Stimulated activated CD4-positive, alpha-beta T cell treated with anti-CD3 and anti-CD28 coated beads, Interleukin-1b, Interleukin-23, amount 100 ng/mL, for 48 hours (primary cell): ENCODE data around the gene RGS16.
"Not testable (repeated sequence)": the region's sequence is repeated elsewhere in the genome, so short reads cannot be mapped to it uniquely, and the experiment has no call there.

Experiments
- DNase-seq: peaks from one replicate; pipeline ENCODE4 v3.0.0-alpha.2; 2020

RGS16 gene

GRCh38 chr1:182604175-182605164, at the start of gene RGS16:
Gene RGS16 (minus strand): TSS chr1:182604389. CDS start chr1:182604259, 130 bp downstream.
- peak; percentile 95 for DNase-seq

DNA sequence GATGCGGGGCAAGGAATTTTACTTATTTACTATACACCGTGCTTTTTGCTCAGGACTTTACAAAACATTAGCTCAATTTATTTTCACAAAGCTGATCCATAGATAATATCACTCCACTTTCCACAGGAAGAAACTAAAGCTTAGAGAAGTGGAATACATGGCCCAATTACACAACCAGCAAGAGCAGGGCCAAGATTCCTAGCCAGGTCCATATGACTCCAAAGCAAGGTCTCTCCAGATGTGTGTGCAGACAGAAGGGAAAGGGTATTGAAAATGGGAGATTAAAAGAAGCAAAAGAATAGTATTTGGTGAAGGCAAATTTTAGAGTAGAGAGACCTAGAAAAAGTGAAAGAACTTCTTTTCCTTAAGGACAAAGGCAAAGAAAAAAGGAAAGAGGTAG, 49.8 kb upstream of the RGS16 start:
- no peak for DNase-seq

- DNase-seq: no peak
Observed at GRCh38 chr1:182652933-182653332, 48.7 kb upstream of the RGS16 start.

DNA sequence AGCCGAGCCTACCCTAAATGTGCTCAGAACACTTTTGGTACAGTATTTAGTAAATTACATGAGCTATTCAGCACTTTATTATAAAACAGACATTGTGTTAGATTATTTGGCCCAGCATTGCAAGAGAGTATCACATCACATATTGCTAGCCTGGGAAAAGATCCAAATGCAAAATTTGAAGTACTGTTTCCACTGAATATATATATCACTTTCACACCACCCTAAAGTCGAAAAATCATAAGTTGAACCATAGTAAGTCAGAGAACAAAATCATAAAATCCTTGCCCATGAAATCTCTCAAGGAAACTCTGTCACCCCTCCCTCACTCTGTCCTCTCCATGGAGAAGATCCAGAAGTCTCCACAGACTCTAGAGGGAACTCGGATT, 47.1 kb upstream of the RGS16 start:
- no peak for DNase-seq

GRCh38 chr1:182650678-182651338, 46.6 kb upstream of the RGS16 start:
- DNase-seq: no peak

- DNase-seq: no peak
Observed at GRCh38 chr1:182649041-182649440, 44.9 kb upstream of the RGS16 start.

GRCh38 chr1:182646739-182647138, 42.5 kb upstream of the RGS16 start:
- no peak for DNase-seq

DNA sequence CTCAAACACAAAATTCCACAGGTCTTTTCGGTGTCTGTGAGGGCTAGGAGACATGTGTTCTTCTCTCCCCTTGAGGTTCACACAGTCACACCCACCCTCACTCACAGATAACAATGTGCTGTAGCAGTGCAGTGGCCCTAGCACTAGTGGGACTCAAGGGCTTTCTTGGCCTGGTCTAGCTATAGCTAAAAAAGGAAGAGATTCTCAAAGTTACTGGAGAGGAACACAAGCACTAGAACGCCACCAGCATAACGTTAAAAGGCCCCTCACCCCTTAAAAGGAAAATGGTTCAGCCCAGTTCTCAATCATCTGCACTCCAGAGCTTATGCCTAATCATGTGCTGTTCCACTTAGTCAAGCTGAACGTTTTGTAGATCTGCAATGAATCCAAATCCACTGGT, 40.7 kb upstream of the RGS16 start:
- no peak for DNase-seq

GRCh38 chr1:182643699-182644098, 39.5 kb upstream of the RGS16 start:
- no peak for DNase-seq

DNA sequence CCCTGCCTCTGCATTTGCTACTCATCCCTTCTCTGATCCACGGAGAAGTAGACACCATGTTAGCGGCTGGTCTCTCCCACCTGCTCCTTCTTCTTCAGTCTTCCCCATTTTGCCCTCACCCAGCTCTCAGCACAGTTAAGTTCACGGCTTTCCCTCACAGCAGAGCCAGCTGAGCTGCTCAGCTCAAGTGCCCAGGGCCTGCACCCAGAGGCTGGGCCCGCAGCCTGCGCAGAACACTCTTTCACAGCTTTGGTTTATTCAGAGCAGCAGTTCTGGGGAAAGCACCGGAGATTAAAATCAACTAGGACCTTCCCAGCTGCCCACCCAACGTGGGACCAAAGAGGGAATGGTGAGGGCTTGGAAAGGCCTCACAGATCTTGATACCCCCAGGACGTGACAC, 38.3 kb upstream of the RGS16 start:
- DNase-seq: no peak

GRCh38 chr1:182641561-182641960, 37.4 kb upstream of the RGS16 start:
- no peak for DNase-seq

- DNase-seq: no peak
Observed at GRCh38 chr1:182639330-182639729, 35.1 kb upstream of the RGS16 start.

DNA sequence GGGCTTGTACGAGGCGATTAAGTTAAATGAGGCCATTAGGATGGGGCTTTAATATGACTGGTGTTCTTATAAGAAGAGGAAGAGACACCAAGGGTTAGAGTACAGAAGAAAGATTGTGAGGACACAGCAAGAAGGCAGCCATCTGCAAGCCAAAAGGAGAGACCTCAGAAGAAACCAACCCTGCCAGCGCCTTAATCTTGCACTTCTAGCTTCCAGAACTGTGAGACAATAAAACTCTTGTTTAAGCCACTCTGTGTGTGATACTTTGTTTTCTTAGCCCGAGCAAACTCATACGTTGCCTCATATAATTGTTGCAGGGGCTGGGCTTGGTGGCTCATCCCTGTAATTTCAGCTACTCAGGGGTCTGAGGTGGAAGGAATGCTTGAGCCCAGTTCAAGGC, 33.6 kb upstream of the RGS16 start:
- no peak for DNase-seq

DNA sequence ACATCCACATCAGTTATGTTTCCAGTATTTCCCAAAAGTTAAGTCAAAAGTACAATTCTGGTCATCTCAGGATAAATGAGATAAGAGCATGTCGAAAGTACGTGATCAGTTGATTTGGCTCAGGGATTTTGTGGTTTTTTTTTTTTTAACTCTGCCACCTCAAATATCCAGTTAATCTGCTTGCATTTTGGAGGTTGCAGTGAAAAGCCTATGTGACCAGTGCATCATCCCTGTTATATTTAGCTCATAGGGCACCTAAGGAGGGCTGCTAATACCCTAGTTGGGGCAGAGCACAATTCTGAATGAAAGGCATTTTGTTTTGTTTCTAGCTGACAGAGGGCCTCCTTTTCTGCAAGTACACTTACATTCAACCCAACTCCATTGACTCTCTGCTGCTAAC, 31.7 kb upstream of the RGS16 start:
- no peak for DNase-seq

GRCh38 chr1:182634306-182635072, 30.3 kb upstream of the RGS16 start:
- no peak for DNase-seq

GRCh38 chr1:182633657-182634281, 29.6 kb upstream of the RGS16 start:
- no peak for DNase-seq

- no peak for DNase-seq
Observed at GRCh38 chr1:182633031-182633430, 28.8 kb upstream of the RGS16 start.

GRCh38 chr1:182632441-182632857, 28.3 kb upstream of the RGS16 start:
- not testable (repeated sequence) for DNase-seq

DNA sequence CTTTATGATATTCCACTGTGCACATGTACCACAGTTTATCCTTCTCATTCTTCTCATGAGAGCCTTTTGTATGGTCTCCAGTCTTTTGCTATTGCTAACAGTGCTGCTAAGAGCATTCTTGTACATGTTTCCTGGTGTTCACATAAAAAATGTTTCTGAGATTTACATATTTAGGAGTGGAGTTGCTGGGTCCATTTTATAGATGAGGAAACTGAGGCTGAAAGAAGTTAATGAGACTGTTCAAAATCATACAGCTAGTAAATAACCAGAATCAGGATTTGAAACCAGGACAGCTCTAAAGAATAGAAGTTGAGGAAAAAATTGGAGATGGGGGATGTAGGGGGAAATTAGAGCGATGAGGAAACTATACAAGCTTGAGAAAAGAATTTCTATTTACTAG, 27.8 kb upstream of the RGS16 start:
- DNase-seq: no peak

DNA sequence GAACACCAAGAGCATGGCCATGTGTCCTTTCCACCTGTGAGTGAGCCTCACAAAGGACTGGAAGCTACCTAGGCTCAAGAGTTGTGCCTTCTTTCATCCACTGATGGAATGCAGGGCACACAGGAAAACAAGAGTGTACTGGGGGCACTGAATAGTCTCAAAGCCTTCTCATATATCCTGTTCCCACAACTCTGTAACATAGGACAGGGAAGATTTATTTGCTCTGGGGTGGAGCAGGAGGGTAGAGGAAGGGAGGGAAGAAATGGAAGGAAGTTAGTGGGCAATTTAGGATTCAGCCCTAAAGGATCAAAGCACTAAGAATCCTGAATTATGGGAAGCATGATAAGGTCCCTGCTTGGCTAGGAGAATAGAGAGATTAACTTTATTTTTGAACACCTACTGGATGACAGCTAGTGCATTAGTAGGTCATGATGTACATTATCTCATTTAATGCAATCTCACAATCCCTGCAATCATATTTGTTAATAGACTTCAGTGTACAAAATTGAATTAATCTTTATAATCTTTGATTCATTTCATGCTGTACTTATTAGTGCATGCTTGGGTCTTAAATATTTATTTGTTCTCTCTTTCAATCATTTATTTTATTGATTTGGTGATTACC, 27.0 kb upstream of the RGS16 start:
- no peak for DNase-seq

- DNase-seq: no peak
Observed at GRCh38 chr1:182630586-182630985, 26.4 kb upstream of the RGS16 start.

- DNase-seq: peak; percentile 71
Observed at GRCh38 chr1:182629499-182630096, 25.4 kb upstream of the RGS16 start.
